GM23338 (cell line): ENCODE data around the gene IL1RL1. TPM values are rescaled to one million over a fixed set of nuclear protein-coding genes. Genes with fewer than 3 reads are reported as not detected.

Experiments used
- ATAC-seq: fragments of 200-7000 bp; cut with Tn5 transposase; 3 replicates; pipeline ENCODE4 v1.9.1; 2020
- DNase-seq: peaks from one replicate; pipeline ENCODE4 v3.0.0-alpha.2; 2015; ENCODE audit warnings: low spot score
- H2AFZ ChIP-seq: fragments of 200-600 bp; sonication (generic); 2 replicates; pipeline ENCODE4 v1.8.0; 2016; ENCODE audit warnings: antibody characterized with exemption, mild to moderate bottlenecking, moderate library complexity
- H3F3A ChIP-seq: fragments of 200-600 bp; sonication (generic); replicated peaks from 2 replicates; pipeline ENCODE4 v1.8.0; 2017; ENCODE audit warnings: antibody characterized with exemption, mixed run types, low read depth
- H3K27ac ChIP-seq: fragments of 200-600 bp; sonication (generic); 2 replicates; pipeline ENCODE4 v1.6.1; 2016; ENCODE audit warnings: low read depth
- H3K27me3 ChIP-seq: fragments of 200-600 bp; sonication (generic); 2 replicates; pipeline ENCODE4 v1.8.0; 2016; ENCODE audit warnings: mild to moderate bottlenecking, mixed run types, moderate library complexity; ENCODE audit not compliant: insufficient read depth
- H3K36me3 ChIP-seq: fragments of 200-600 bp; sonication (generic); 2 replicates; pipeline ENCODE4 v1.8.0; 2016; ENCODE audit warnings: mild to moderate bottlenecking; ENCODE audit not compliant: insufficient read depth
- H3K4me1 ChIP-seq: fragments of 200-600 bp; sonication (generic); 2 replicates; pipeline ENCODE4 v1.8.0; 2016; ENCODE audit warnings: mild to moderate bottlenecking, moderate library complexity; ENCODE audit not compliant: insufficient read depth
- H3K4me2 ChIP-seq: fragments of 200-600 bp; sonication (generic); 2 replicates; pipeline ENCODE4 v1.7.1; 2017; ENCODE audit warnings: mixed run types
- H3K4me3 ChIP-seq: fragments of 200-600 bp; sonication (generic); 2 replicates; pipeline ENCODE4 v1.6.1; 2016; ENCODE audit warnings: mixed run types
- H3K79me2 ChIP-seq: fragments of 200-600 bp; sonication (generic); replicated peaks from 2 replicates; pipeline ENCODE4 v1.8.0; 2017; ENCODE audit warnings: mild to moderate bottlenecking; ENCODE audit not compliant: insufficient read depth
- H3K9me2 ChIP-seq: fragments of 200-600 bp; sonication (generic); 2 replicates; pipeline ENCODE4 v1.8.0; 2017; ENCODE audit not compliant: insufficient read depth
- H4K20me1 ChIP-seq: fragments of 200-600 bp; sonication (generic); replicated peaks from 2 replicates; pipeline ENCODE4 v1.8.0; 2017; ENCODE audit warnings: mild to moderate bottlenecking; ENCODE audit not compliant: insufficient read depth
- H3K27ac Mint-ChIP-seq: 2 replicates; pipeline ENCODE4 v1.8.0; 2020; ENCODE audit warnings: inconsistent platforms, mild to moderate bottlenecking, moderate library complexity, mixed read lengths
- H3K27me3 Mint-ChIP-seq: 3 replicates; pipeline ENCODE4 v1.8.0; 2022; ENCODE audit warnings: low read depth, mild to moderate bottlenecking, moderate library complexity, mixed read lengths, inconsistent platforms; ENCODE audit not compliant: insufficient read depth, poor library complexity
- H3K36me3 Mint-ChIP-seq: 3 replicates; pipeline ENCODE4 v1.8.0; 2021; ENCODE audit warnings: low read depth, mild to moderate bottlenecking, inconsistent platforms, moderate library complexity, mixed read lengths
- H3K4me1 Mint-ChIP-seq: 3 replicates; pipeline ENCODE4 v1.8.0; 2020; ENCODE audit warnings: mild to moderate bottlenecking, inconsistent platforms, mixed read lengths
- H3K4me3 Mint-ChIP-seq: 3 replicates; pipeline ENCODE4 v1.8.0; 2021; ENCODE audit warnings: moderate library complexity, mild to moderate bottlenecking, inconsistent platforms, mixed read lengths
- H3K9me3 Mint-ChIP-seq: 3 replicates; pipeline ENCODE4 v1.8.0; 2020; ENCODE audit warnings: moderate library complexity, mild to moderate bottlenecking, inconsistent platforms, mixed read lengths
- CREB1 ChIP-seq: fragments of 250-450 bp; sonication (Bioruptor Pico); IDR thresholded peaks from 2 replicates; pipeline ENCODE4 v1.5.0; 2020; ENCODE audit warnings: low read depth, mild to moderate bottlenecking, moderate library complexity
- EZH2 ChIP-seq: fragments of 200-600 bp; sonication (generic); IDR thresholded peaks from one replicate; pipeline ENCODE4 v1.8.0; 2017; ENCODE audit warnings: antibody characterized with exemption, mild to moderate bottlenecking, low read depth; ENCODE audit not compliant: unreplicated experiment
- EZH2phosphoT487 ChIP-seq: fragments of 200-600 bp; sonication (generic); IDR thresholded peaks from one replicate; pipeline ENCODE4 v1.8.1; 2018; ENCODE audit warnings: antibody characterized with exemption; ENCODE audit not compliant: unreplicated experiment
- JUNB ChIP-seq: IDR thresholded peaks from one replicate; pipeline ENCODE4 v1.6.1; 2016; ENCODE audit warnings: antibody characterized with exemption; ENCODE audit not compliant: unreplicated experiment
- NANOG ChIP-seq: IDR thresholded peaks from 2 replicates; pipeline ENCODE4 v1.6.1; 2016; ENCODE audit warnings: antibody characterized with exemption, borderline replicate concordance
- POLR2AphosphoS5 ChIP-seq: IDR thresholded peaks from 2 replicates; pipeline ENCODE4 v1.6.1; 2016; ENCODE audit warnings: antibody characterized with exemption, low read depth
- REST ChIP-seq: IDR thresholded peaks from one replicate; pipeline ENCODE4 v1.6.1; 2018; ENCODE audit warnings: antibody characterized with exemption; ENCODE audit not compliant: unreplicated experiment
- STAT1 ChIP-seq: IDR thresholded peaks from one replicate; pipeline ENCODE4 v1.6.1; 2016; ENCODE audit warnings: antibody characterized with exemption; ENCODE audit not compliant: unreplicated experiment
- ZNF114 ChIP-seq: fragments of 250-450 bp; sonication (Bioruptor Pico); IDR thresholded peaks from 2 replicates; pipeline ENCODE4 v1.5.0; 2020; ENCODE audit warnings: mild to moderate bottlenecking, moderate library complexity
- ZNF331 ChIP-seq: fragments of 250-450 bp; sonication (Bioruptor Pico); IDR thresholded peaks from 2 replicates; pipeline ENCODE4 v1.5.0; 2020; ENCODE audit warnings: low read depth, mild to moderate bottlenecking, moderate library complexity
- ZNF462 ChIP-seq: fragments of 250-450 bp; sonication (Bioruptor Pico); IDR thresholded peaks from 2 replicates; pipeline ENCODE4 v1.5.0; 2020; ENCODE audit warnings: mild to moderate bottlenecking, moderate library complexity
- long read RNA-seq: library from polyadenylated mRNA; unstranded; transcript quantifications from one replicate; pipeline ENCODE4 v2.0.0, GENCODE V29; 2020; ENCODE audit not compliant: unreplicated experiment
- polyA plus RNA-seq: library from polyadenylated mRNA; unstranded; fragments of >200 nt; fragmentation: Nextera tagmentation; extraction: Ambion mirVana; gene quantifications from 2 replicates; pipeline ENCODE4 v1.2.1, GENCODE V29; 2016
- total RNA-seq: library from RNA; depleted of rRNA; stranded (reverse); fragments of >200 nt; shearing (Covaris generic); gene quantifications from 2 replicates; pipeline ENCODE4 v1.2.3, GENCODE V29; 2014; rRNA removed
- TF ChIP-seq, protein P1 (sequence below): IDR thresholded peaks from 2 replicates; pipeline ENCODE4 v1.6.1; 2016; ENCODE audit warnings: antibody characterized with exemption
- TF ChIP-seq, protein P2 (sequence below), 2 experiments: fragments of 200-600 bp in 1 of 2; sonication (generic) in 1 of 2; conservative IDR thresholded peaks; 2 replicates each; pipeline versions ENCODE4 v1.5.1 to v1.6.1; 2016 to 2017; ENCODE audit warnings: antibody characterized with exemption in 2 of 2, low read depth in 2 of 2, mild to moderate bottlenecking in 2 of 2, moderate library complexity in 1 of 2

The IL1RL1 gene
- total RNA-seq, result not detected in 2 replicates
- polyA plus RNA-seq, result not detected in 2 replicates
- long read RNA-seq, result 0 reads

- Mint-ChIP-seq H3K9me3 (peaks cover 15% of the 10 kb centered on the region; the same call in 2 of the 3 replicates), H3K36me3 (no peaks in the 10 kb centered on the region; the same call in 2 of the 3 replicates), H3K4me3 (no peak within 1 kb of the TSS), H3K27me3 (no peaks in the 10 kb centered on the region), H3K4me1 (no peaks in the 10 kb centered on the region), H3K27ac (no peak within 1 kb of the TSS)
- H3K27me3 ChIP-seq, result no peaks in the 10 kb centered on the region
- no peak within 1 kb of the TSS for H3K4me3 ChIP-seq
- DNase-seq (no peak), ATAC-seq (no peak)
- no peak within 1 kb of the TSS for H3K4me2 ChIP-seq
- H3F3A ChIP-seq, result no peaks in the 10 kb centered on the region
- no peaks in the 10 kb centered on the region for H3K4me1 ChIP-seq
- no peaks in the 10 kb centered on the region for H3K79me2 ChIP-seq
- no peak within 1 kb of the TSS for H3K27ac ChIP-seq
- 0 out of 2 replicates have a peak, but pooled peaks cover 14% of the 10 kb centered on the region for H3K9me2 ChIP-seq
- H4K20me1 ChIP-seq, result no peaks in the 10 kb centered on the region
- H3K36me3 ChIP-seq, result no peaks in the 10 kb centered on the region
- no peak within 1 kb of the TSS for H2AFZ ChIP-seq
- no peak for TF ChIP-seq CREB1 (CRISPR knock-in tag)
- no peak for TF ChIP-seq EZH2phosphoT487
- TF ChIP-seq ZNF331 (CRISPR knock-in tag), result no peak
- TF ChIP-seq, protein P1, sequence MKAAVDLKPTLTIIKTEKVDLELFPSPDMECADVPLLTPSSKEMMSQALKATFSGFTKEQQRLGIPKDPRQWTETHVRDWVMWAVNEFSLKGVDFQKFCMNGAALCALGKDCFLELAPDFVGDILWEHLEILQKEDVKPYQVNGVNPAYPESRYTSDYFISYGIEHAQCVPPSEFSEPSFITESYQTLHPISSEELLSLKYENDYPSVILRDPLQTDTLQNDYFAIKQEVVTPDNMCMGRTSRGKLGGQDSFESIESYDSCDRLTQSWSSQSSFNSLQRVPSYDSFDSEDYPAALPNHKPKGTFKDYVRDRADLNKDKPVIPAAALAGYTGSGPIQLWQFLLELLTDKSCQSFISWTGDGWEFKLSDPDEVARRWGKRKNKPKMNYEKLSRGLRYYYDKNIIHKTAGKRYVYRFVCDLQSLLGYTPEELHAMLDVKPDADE, result no peak
- TF ChIP-seq STAT1, result no peak
- no peak for TF ChIP-seq JUNB
- no peak for TF ChIP-seq NANOG
- TF ChIP-seq REST, result no peak
- TF ChIP-seq EZH2, result no peak
- TF ChIP-seq ZNF462 (CRISPR knock-in tag), result no peak
- TF ChIP-seq ZNF114, result no peak
- TF ChIP-seq POLR2AphosphoS5, result no peak
- TF ChIP-seq, protein P2, sequence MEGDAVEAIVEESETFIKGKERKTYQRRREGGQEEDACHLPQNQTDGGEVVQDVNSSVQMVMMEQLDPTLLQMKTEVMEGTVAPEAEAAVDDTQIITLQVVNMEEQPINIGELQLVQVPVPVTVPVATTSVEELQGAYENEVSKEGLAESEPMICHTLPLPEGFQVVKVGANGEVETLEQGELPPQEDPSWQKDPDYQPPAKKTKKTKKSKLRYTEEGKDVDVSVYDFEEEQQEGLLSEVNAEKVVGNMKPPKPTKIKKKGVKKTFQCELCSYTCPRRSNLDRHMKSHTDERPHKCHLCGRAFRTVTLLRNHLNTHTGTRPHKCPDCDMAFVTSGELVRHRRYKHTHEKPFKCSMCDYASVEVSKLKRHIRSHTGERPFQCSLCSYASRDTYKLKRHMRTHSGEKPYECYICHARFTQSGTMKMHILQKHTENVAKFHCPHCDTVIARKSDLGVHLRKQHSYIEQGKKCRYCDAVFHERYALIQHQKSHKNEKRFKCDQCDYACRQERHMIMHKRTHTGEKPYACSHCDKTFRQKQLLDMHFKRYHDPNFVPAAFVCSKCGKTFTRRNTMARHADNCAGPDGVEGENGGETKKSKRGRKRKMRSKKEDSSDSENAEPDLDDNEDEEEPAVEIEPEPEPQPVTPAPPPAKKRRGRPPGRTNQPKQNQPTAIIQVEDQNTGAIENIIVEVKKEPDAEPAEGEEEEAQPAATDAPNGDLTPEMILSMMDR (conservative IDR thresholded peaks at IDR 0.05; ENCODE audit: low read depth in 2 of 2), result no peak
Measured at GRCh38 chr2:102310964-102311640, at the start of gene IL1RL1. TSS of gene IL1RL1 (plus strand) at chr2:102311563. CDS start at chr2:102338265, 26,702 bp downstream.
